Tibial nerve (tissue), 4 donors: ENCODE data around the gene TSHZ2.

Experiments used
- EP300 ChIP-seq, 2 donors: sonication (generic); formaldehyde crosslinking; IDR thresholded peaks; one replicate each; pipeline ENCODE4 v1.6.1; 2017; ENCODE audit warnings: antibody characterized with exemption in 2 of 2, mild to moderate bottlenecking in 1 of 2
- POLR2A ChIP-seq, 2 donors: fragments of 450-650 bp; IDR thresholded peaks; one replicate each; pipeline ENCODE4 v1.6.1; 2017; ENCODE audit warnings: antibody characterized with exemption in 2 of 2, mild to moderate bottlenecking in 2 of 2, moderate library complexity in 2 of 2
- TF ChIP-seq, protein P1 (sequence below), 5 experiments: fragments of 200-600 bp in 3 of 5; fragments of 450-650 bp in 2 of 5; sonication (generic) in 3 of 5; IDR thresholded peaks; one replicate each; pipeline ENCODE4 v1.5.1; 2016 to 2019; ENCODE audit warnings: antibody characterized with exemption in 5 of 5, mild to moderate bottlenecking in 3 of 5, moderate library complexity in 2 of 5

DNA sequence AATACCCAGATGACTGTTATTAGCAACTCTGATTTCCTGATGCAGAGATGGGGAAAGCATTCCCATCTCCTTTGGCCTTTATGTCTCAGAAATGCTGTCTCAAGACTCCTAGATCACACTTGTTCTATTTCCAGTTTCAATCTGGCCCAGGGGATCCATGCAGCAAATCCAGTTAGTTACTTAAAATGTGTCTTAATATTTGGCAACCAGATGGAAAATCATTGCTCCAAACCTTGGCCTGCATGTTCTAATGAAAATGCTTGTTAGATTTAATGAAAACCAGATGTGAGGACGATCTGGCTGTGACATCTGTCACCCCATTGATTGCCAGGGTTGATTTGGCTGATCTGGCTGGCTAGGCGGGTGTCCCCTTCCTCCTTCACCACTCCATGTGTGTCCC, 125.2 kb downstream of the TSHZ2 start:
- TF ChIP-seq, protein P1, sequence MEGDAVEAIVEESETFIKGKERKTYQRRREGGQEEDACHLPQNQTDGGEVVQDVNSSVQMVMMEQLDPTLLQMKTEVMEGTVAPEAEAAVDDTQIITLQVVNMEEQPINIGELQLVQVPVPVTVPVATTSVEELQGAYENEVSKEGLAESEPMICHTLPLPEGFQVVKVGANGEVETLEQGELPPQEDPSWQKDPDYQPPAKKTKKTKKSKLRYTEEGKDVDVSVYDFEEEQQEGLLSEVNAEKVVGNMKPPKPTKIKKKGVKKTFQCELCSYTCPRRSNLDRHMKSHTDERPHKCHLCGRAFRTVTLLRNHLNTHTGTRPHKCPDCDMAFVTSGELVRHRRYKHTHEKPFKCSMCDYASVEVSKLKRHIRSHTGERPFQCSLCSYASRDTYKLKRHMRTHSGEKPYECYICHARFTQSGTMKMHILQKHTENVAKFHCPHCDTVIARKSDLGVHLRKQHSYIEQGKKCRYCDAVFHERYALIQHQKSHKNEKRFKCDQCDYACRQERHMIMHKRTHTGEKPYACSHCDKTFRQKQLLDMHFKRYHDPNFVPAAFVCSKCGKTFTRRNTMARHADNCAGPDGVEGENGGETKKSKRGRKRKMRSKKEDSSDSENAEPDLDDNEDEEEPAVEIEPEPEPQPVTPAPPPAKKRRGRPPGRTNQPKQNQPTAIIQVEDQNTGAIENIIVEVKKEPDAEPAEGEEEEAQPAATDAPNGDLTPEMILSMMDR (IDR thresholded peaks at IDR 0.05): no peak
- no peak for TF ChIP-seq POLR2A (IDR thresholded peaks at IDR 0.05)
- peak in 1 of 2 donors; percentile 46 for TF ChIP-seq EP300 (IDR thresholded peaks at IDR 0.05)
